ENCODE data around the gene GFOD2.

GFOD2 gene

GRCh38 chr16:67628216-67628615, 90.9 kb downstream of the GFOD2 start:
- DNase-seq, result no peak

Data from NCI-H1092 (cell line).